Aorta (tissue), 5 donors: ENCODE results near the gene SSBP4. TPM values are rescaled to one million over a fixed set of nuclear protein-coding genes. Genes with fewer than 3 reads are reported as not detected.
A peak's percentile ranks its signal among the peaks of the same experiment; 100 is the strongest.

Experiments
- ATAC-seq: fragments of 200-7000 bp; cut with Tn5 transposase; one replicate; pipeline ENCODE4 v1.9.1; 2022; ENCODE audit warnings: moderate library complexity; ENCODE audit not compliant: low FRiP score
- DNase-seq, 2 donors: peaks; one replicate each; pipeline ENCODE4 v3.0.0-alpha.2; 2020
- H3K27ac ChIP-seq, 2 donors: one replicate each; pipeline ENCODE4 v1.5.1; 2013; ENCODE audit warnings: low read length in 2 of 2, mild to moderate bottlenecking in 2 of 2, moderate library complexity in 2 of 2, control low read depth in 1 of 2, inconsistent platforms in 1 of 2, low read depth in 1 of 2
- H3K27me3 ChIP-seq, 2 donors: one replicate each; pipeline ENCODE4 v1.6.1; 2013; ENCODE audit warnings: control low read depth in 1 of 2, low read length in 1 of 2, mild to moderate bottlenecking in 1 of 2, moderate library complexity in 1 of 2; ENCODE audit not compliant: insufficient read depth in 2 of 2, control insufficient read depth in 1 of 2
- H3K36me3 ChIP-seq, 2 donors: one replicate each; pipeline ENCODE4 v1.6.1; 2013; ENCODE audit warnings: control low read depth in 1 of 2, low read length in 1 of 2, mild to moderate bottlenecking in 1 of 2; ENCODE audit not compliant: insufficient read depth in 2 of 2, control insufficient read depth in 1 of 2
- H3K4me1 ChIP-seq, 2 donors: one replicate each; pipeline ENCODE4 v1.6.1; 2013; ENCODE audit warnings: low read length in 2 of 2, control low read depth in 1 of 2, mild to moderate bottlenecking in 1 of 2, moderate library complexity in 1 of 2; ENCODE audit not compliant: insufficient read depth in 2 of 2, control insufficient read depth in 1 of 2
- H3K4me3 ChIP-seq, 2 donors: one replicate each; pipeline ENCODE4 v1.5.1; 2013; ENCODE audit warnings: low read length in 2 of 2, control low read depth in 1 of 2, mild to moderate bottlenecking in 1 of 2
- H3K9me3 ChIP-seq: one replicate; pipeline ENCODE4 v1.6.1; 2013; ENCODE audit warnings: mild to moderate bottlenecking, low read length; ENCODE audit not compliant: control insufficient read depth
- WGBS, 2 donors: extraction: QIAGEN DNeasy Blood & Tissue Kit; methylation state at CpG; one replicate each; pipeline ENCODE4 v1.1.7; 2013; 5-methylcytosine and 5-hydroxymethylcytosine counted together
- intact Hi-C, 2 donors: fragments of 100-400 bp; cut with DNase I; formaldehyde crosslinking; loops; one replicate each; pipeline versions ENCODE4 v1.14.2 to v1.15.0; 2022
- polyA plus RNA-seq, 2 donors: library from polyadenylated mRNA; stranded (reverse); fragments of 200-250 nt; gene quantifications; one replicate each; pipeline ENCODE4 v1.2.3, GENCODE V29; 2013
- total RNA-seq, 2 donors: library from RNA; stranded (reverse); fragmentation: NEBNext Ultra II Directional; extraction: Animal tissue kit (Norgen Biotek cat#: 25700); gene quantifications; one replicate each; pipeline ENCODE4 v1.2.1, GENCODE V29; 2021
- donor health status: healthy with polysubstance abuse.
- donor health status: Bipolar disorder and iron deficiency.
- donor health status: DM: no; HTN: no; CAD: no.
- donor health status: DM: no; HTN: no; CAD: no.
- donor health status: DM: yes; HTN: yes; CAD: no.

Gene SSBP4
- total and polyA plus RNA-seq, 4 donors, result 40.6 to 150 (median 70.4) TPM

DNA sequence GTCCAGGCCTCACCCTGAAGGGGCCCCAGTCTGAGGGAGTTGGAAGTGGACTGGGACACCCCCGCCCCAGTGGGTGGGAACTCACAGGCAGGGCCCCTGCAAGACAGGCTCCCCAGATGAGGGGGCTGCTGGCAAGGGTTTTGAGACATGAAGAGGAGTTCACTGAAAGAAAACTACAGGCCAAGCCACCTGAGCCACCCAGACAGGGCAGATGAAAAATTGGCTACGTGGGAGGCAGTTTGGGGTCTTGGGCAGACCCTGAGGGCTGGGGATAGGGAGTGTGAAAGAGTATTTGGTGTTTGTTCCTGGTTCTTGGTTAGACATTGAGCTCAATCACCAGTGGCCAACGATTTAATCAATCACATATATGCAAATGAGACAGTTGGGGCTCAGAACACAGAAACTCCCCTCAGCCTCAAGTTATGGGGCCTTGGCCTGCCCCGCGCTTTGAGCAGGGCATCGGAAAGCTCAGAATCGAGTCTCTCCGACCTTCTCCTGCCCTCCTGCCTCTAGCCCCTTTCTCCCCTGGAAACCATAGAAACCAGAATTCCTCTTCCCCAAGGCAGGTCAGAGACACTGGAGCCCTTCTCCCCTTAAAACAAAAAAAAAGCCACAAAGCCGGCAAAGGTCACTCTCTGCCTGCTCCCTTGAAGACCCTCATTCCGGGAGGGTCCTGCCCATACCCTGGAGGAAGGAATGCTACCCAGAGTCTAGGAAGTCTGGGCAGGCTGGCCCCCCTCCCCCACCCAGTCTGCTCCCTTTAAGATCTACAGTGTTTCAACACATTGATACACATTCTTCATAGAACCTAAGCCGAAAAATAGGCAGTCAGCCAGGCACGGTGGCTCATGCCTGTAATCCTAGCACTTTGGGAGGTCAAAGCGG is 20.1 kb downstream of the SSBP4 start:
- Histone ChIP-seq H3K4me1 (no peaks in the 10 kb centered on the region), H3K27ac (peak overlapping the region in 1 of 2 donors; percentile 58), H3K27me3 (no peaks in the 10 kb centered on the region), H3K4me3 (no peak overlapping the region), H3K36me3 (peaks cover 0 to 2% of the 10 kb centered on the region in 2 donors), H3K9me3 (no peaks in the 10 kb centered on the region)
- intact Hi-C loops, result no loop called here
- WGBS, 2 donors, result 60 to 64% methylated on average over 13 of the region's 13 CpGs
- no peak for ATAC-seq
- DNase-seq, result no peak

DNA sequence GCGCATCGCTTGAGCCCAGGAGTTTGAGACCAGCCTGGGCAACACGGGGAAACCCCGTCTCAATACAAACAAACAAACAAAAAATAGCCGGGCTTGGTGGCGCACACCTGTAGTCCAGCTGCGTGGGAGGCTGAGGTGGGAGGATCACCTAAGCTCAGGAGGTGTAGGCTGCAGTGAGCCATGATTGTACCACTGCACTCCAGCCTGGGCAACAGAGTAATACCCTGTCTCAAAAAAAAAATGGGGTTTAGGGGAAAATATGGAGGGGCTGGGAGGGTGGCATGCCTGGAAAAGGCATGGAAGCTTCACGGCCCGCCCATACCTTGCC is 20.7 kb downstream of the SSBP4 start:
- no peaks in the 10 kb centered on the region for H3K27me3 ChIP-seq
- H3K4me1 ChIP-seq, result no peaks in the 10 kb centered on the region
- ATAC-seq (no peak), DNase-seq (no peak)
- no peak overlapping the region for H3K27ac ChIP-seq
- H3K9me3 ChIP-seq, result no peaks in the 10 kb centered on the region
- 84% methylated on average over 9 of the region's 9 CpGs for WGBS, 2 donors
- no peak overlapping the region for H3K4me3 ChIP-seq
- intact Hi-C loops, result no loop called here
- H3K36me3 ChIP-seq, result peaks cover 0 to 5% of the 10 kb centered on the region in 2 donors

DNA sequence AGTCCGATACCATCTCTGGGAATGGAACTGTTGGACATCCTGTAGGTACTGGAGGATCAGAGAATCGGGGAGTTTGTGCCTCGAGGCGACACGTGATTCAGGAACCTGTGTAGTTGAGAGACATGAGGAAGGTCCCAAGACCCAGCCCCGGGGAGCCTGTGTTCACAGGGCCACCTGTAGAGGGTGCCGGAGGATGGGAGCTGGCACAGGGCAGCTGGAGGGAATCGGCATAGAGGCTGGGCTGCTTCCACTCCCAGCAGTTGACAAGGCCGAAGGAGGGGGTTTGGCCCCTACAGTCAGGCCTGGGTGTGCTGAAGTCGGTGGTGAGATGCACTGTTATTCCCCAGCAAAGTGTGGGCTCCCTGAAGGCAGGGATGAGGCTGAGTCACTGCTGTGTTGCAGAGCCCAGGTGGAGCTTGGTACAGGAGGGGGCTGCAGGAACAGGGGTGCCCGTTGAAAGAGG is 21.2 kb downstream of the SSBP4 start:
- H3K4me3 ChIP-seq, result no peak overlapping the region
- H3K9me3 ChIP-seq, result no peaks in the 10 kb centered on the region
- ATAC-seq (no peak), DNase-seq (no peak)
- peaks cover 0 to 5% of the 10 kb centered on the region in 2 donors for H3K36me3 ChIP-seq
- WGBS, 2 donors, result 47 to 53% methylated on average over 11 of the region's 11 CpGs
- no peak overlapping the region for H3K27ac ChIP-seq
- no peaks in the 10 kb centered on the region for H3K27me3 ChIP-seq
- intact Hi-C loops, result no loop called here
- no peaks in the 10 kb centered on the region for H3K4me1 ChIP-seq

DNA sequence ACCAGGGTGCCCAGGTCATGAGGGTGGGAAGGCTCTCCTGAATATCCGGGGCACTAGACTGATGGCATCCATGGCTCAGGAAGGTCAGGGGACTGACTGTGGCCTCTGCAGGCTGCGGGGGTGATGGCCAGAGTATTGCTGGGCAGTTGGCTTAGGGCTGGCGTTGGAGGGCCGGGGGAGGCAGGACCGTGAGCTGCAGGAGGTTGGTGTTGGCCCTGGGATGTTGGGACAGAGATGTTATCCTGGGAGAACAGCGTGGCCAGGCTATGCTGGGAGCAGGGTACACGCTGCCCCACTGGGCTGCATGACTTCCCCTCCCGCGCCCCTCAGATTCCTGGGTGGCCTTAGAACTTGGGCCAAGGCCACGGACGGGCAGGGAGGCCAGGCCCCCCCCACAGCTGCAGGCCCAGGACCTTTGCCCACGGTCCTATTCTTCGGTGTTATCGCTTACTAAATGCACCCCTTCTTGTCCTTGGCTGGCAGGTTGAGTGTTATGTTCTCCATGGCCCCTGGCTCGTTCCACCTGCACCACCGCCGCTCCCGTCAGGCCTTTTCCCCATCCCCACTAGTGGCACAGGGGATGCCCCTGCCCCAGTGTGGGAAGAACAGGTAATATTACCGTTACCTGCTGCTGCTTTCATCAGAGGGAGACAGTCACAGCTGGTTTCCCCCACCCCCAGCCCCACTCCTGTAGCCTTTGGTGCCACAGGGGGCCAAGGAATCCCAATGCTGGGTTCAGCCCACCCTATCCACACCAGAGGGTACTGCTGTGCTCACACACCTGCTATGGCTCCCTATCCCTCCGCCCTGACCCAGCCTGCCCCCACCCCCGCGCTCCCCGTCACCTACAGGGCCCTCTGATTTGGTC is 22.0 kb downstream of the SSBP4 start:
- Histone ChIP-seq H3K4me3 (no peak overlapping the region), H3K36me3 (peaks cover 0 to 6% of the 10 kb centered on the region in 2 donors), H3K4me1 (no peaks in the 10 kb centered on the region), H3K27ac (no peak overlapping the region), H3K9me3 (no peaks in the 10 kb centered on the region), H3K27me3 (no peaks in the 10 kb centered on the region)
- ATAC-seq, result no peak
- WGBS, 2 donors, result 58 to 60% methylated on average over 23 of the region's 23 CpGs
- intact Hi-C loops, result no loop called here
- DNase-seq, result no peak

DNA sequence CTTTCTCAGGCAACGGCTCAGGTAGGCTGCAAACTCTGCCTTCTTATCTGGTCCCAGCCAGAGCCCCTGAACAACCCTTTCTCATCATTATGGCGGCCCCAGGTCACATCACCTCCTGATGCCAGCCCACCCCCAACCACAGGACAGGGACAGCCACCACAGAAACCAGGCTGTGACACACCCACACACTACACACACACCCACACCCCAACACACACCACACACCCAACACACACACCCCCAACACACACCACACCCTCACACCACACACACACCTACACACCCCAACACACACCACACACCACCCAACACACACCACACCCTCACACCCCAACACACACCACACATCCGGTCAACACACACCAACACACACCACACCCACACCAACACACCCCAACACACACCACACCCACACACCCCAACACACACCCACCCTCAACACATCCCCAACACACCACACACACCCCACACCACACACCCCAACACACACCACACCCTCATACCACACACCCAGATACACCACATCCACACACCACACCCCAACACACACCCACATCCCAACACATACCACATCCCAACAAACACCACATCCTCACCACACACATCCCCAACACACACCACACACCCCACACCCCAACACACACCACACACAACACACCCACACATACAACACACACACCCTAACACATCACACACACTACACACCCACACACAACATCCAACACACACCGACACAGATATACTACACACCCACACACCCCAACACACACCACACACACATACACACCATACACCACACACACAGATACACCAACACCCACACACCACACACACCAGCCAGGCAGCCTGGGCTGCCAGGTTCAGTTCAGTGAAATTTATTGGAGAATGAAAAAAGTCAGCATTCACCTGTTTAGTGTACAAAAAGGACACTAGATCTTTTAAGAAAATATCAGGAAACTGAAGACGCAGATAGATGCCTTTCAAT is 22.9 kb downstream of the SSBP4 start:
- Histone ChIP-seq H3K27ac (no peak overlapping the region), H3K27me3 (no peaks in the 10 kb centered on the region), H3K4me3 (no peak overlapping the region), H3K4me1 (no peaks in the 10 kb centered on the region), H3K9me3 (no peaks in the 10 kb centered on the region), H3K36me3 (peaks cover 0 to 6% of the 10 kb centered on the region in 2 donors)
- intact Hi-C loops, result no loop called here
- ATAC-seq (no peak), DNase-seq (no peak)
- WGBS, 2 donors, result 84 to 85% methylated on average over 5 of the region's 5 CpGs

DNA sequence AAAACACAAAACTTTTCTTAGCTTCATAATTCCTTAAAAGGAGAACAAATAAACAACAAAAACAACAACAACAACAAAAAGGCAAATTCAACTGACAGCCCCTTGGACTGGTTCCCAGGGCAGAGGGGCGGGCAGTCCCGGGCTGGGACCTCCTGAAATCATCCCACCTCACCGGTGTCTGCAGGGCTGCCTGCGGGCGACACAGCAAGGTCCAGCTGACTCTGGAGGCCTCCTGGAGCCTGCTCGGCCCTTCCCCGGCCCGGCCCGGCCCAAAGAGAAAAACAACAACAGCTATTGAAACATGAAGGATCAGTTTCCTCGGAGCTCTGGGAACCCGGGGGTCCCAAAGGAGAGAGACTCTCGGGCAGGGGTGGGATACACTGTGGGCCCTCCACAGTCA is 23.7 kb downstream of the SSBP4 start:
- no peak for DNase-seq
- H3K36me3 ChIP-seq, result peaks cover 0 to 6% of the 10 kb centered on the region in 2 donors
- H3K4me3 ChIP-seq, result no peak overlapping the region
- ATAC-seq, result no peak
- H3K4me1 ChIP-seq, result no peaks in the 10 kb centered on the region
- WGBS, 2 donors, result 57 to 63% methylated on average over 12 of the region's 12 CpGs
- no peaks in the 10 kb centered on the region for H3K27me3 ChIP-seq
- H3K9me3 ChIP-seq, result no peaks in the 10 kb centered on the region
- no peak overlapping the region for H3K27ac ChIP-seq
- intact Hi-C loops, result no loop called here

DNA sequence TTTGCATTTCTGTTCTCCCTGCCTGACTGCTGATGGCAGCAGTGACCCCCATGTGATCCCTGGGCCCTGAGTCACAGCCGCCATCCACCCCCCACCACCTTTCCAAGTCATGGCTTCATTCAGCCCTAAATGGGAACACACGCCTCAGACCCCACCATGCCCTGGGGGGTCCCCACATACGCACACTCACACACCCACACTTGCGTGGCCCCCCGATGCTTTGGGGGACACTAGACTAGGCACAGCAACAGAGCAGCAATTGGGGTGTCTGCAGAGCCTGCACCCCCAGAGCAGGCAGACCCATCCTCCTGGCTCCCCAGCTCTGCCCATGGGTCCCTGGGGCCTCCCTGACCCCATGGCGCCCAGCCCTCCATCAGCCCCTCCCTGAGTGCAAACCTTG is 24.2 kb downstream of the SSBP4 start:
- DNase-seq, result no peak

DNA sequence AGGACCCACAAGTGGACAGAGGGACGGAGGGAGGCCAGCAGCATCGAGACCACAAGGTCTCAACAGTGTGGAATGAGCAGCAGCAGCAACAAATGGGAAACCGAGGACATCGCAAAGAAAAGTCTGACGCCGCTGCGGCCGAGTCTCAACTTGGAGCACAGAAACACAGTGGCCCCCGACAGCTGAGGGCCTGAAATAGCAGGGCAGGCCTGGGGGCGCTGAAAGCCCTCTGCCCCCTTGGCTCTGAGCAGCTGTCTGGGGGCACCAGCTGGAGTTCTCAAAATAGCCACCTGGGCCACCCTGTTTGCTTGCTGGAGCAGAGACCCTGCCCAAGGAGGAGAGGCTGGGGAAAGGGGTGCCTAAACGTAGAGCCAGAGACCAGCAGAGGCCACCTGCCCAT is 24.6 kb downstream of the SSBP4 start:
- H3K9me3 ChIP-seq, result no peaks in the 10 kb centered on the region
- no peak overlapping the region for H3K4me3 ChIP-seq
- no peak for ATAC-seq
- intact Hi-C loops, result no loop called here
- WGBS, 2 donors, result 84 to 88% methylated on average over 11 of the region's 11 CpGs
- no peaks in the 10 kb centered on the region for H3K27me3 ChIP-seq
- H3K36me3 ChIP-seq, result peaks cover 0 to 6% of the 10 kb centered on the region in 2 donors
- H3K4me1 ChIP-seq, result no peaks in the 10 kb centered on the region
- no peak overlapping the region for H3K27ac ChIP-seq
- no peak for DNase-seq

More for the DNA sequence above, 24.2 kb downstream of the SSBP4 start:
- Histone ChIP-seq H3K27ac (no peak overlapping the region), H3K27me3 (no peaks in the 10 kb centered on the region), H3K4me1 (no peaks in the 10 kb centered on the region), H3K4me3 (no peak overlapping the region), H3K36me3 (peaks cover 0 to 6% of the 10 kb centered on the region in 2 donors), H3K9me3 (no peaks in the 10 kb centered on the region)
- intact Hi-C loops, result no loop called here
- no peak for ATAC-seq
- 88 to 95% methylated on average over 6 of the region's 6 CpGs for WGBS, 2 donors
